HK-2 (cell line): ENCODE measurements around the gene ZNF608.

Experiments
- DNase-seq: peaks from one replicate; pipeline ENCODE4 v3.0.0-alpha.2; 2018; ENCODE audit not compliant: unreplicated experiment

ZNF608 gene

GRCh38 chr5:124714910-124715309 is 31.5 kb downstream of the ZNF608 start:
- DNase-seq = no peak

- DNase-seq = no peak
Observed at GRCh38 chr5:124713595-124713994, 32.8 kb downstream of the ZNF608 start.

GRCh38 chr5:124712731-124713305 is 33.6 kb downstream of the ZNF608 start:
- DNase-seq = no peak

GRCh38 chr5:124708086-124708485 is 38.4 kb downstream of the ZNF608 start:
- no peak for DNase-seq

- no peak for DNase-seq
Observed at GRCh38 chr5:124707520-124707919, 38.9 kb downstream of the ZNF608 start.

- no peak for DNase-seq
Observed at GRCh38 chr5:124706729-124707361, 39.6 kb downstream of the ZNF608 start.

GRCh38 chr5:124706051-124706450 is 40.4 kb downstream of the ZNF608 start:
- no peak for DNase-seq

- DNase-seq = no peak
Observed at GRCh38 chr5:124705577-124705976, 40.9 kb downstream of the ZNF608 start.

- no peak for DNase-seq
Observed at GRCh38 chr5:124704594-124705284, 41.7 kb downstream of the ZNF608 start.

GRCh38 chr5:124703995-124704394 is 42.4 kb downstream of the ZNF608 start:
- no peak for DNase-seq

GRCh38 chr5:124702525-124702924 is 43.9 kb downstream of the ZNF608 start:
- no peak for DNase-seq

GRCh38 chr5:124701873-124702425 is 44.5 kb downstream of the ZNF608 start:
- DNase-seq = no peak

- no peak for DNase-seq
Observed at GRCh38 chr5:124701016-124701415, 45.4 kb downstream of the ZNF608 start.

GRCh38 chr5:124700333-124700732 is 46.1 kb downstream of the ZNF608 start:
- DNase-seq = no peak

GRCh38 chr5:124698770-124699169 is 47.7 kb downstream of the ZNF608 start:
- no peak for DNase-seq

- no peak for DNase-seq
Observed at GRCh38 chr5:124697933-124698591, 48.4 kb downstream of the ZNF608 start.

GRCh38 chr5:124697501-124697900 is 48.9 kb downstream of the ZNF608 start:
- DNase-seq = no peak

- no peak for DNase-seq
Observed at GRCh38 chr5:124696898-124697297, 49.5 kb downstream of the ZNF608 start.
